ENCODE data around the gene ZNF527.
A peak's percentile ranks its signal among the peaks of the same experiment; 100 is the strongest.
"Not testable (repeated sequence)": the region's sequence is repeated elsewhere in the genome, so short reads cannot be mapped to it uniquely, and the experiment has no call there.

Gene ZNF527

GRCh38 chr19:37406140-37406846 is 35.4 kb downstream of the ZNF527 start:
- not testable (repeated sequence) for H2BK15ac ChIP-seq (replicated peaks; ENCODE audit: low read depth); H3K4me3 ChIP-seq (ENCODE audit: low read length); H2BK120ac ChIP-seq (ENCODE audit: low read depth, low read length); H2AK5ac ChIP-seq (ENCODE audit: low read length); H3K4me1 ChIP-seq (ENCODE audit: control insufficient read depth, low read depth, low read length); H3K56ac ChIP-seq (ENCODE audit: low read length); H3K79me2 ChIP-seq (ENCODE audit: control insufficient read depth, insufficient read depth, low read length); H3K4ac ChIP-seq (ENCODE audit: low read depth, low read length); DNase-seq; H3K27me3 ChIP-seq (ENCODE audit: insufficient read depth, low read length, poor library complexity); H3K79me1 ChIP-seq (ENCODE audit: low read length); H3K4me2 ChIP-seq (ENCODE audit: low read length); H2BK5ac ChIP-seq (ENCODE audit: low read length); H3K9ac ChIP-seq (ENCODE audit: low read length); H4K8ac ChIP-seq (ENCODE audit: low read depth, low read length); H3K23ac ChIP-seq (ENCODE audit: low read length); H4K5ac ChIP-seq (ENCODE audit: low read length); H3K18ac ChIP-seq (ENCODE audit: low read length); H3K27ac ChIP-seq (ENCODE audit: low read depth, low read length); H3K36me3 ChIP-seq (ENCODE audit: control insufficient read depth, insufficient read depth, low read length)
- WGBS (ENCODE audit: extremely low coverage, insufficient coverage, low lambda C conversion rate) = no CpG with 5 or more reads among the region's 6 CpGs

- Histone ChIP-seq H3K79me2 (ENCODE audit: control insufficient read depth, insufficient read depth, low read length) (no peaks in the 10 kb centered on the region), H3K27ac (ENCODE audit: low read depth, low read length) (no peak overlapping the region), H3K4me3 (ENCODE audit: low read length) (peak overlapping the region; percentile 23), H2BK15ac (replicated peaks; ENCODE audit: low read depth) (no peak overlapping the region), H3K4ac (ENCODE audit: low read depth, low read length) (no peak overlapping the region), H3K56ac (ENCODE audit: low read length) (no peak overlapping the region), H4K5ac (ENCODE audit: low read length) (no peak overlapping the region), H3K9ac (ENCODE audit: low read length) (no peak overlapping the region), H4K8ac (ENCODE audit: low read depth, low read length) (no peak overlapping the region), H3K18ac (ENCODE audit: low read length) (no peak overlapping the region), H2BK5ac (ENCODE audit: low read length) (no peak overlapping the region), H3K4me1 (ENCODE audit: control insufficient read depth, low read depth, low read length) (no peaks in the 10 kb centered on the region), H2AK5ac (ENCODE audit: low read length) (no peak overlapping the region), H3K36me3 (ENCODE audit: control insufficient read depth, insufficient read depth, low read length) (no peaks in the 10 kb centered on the region), H3K4me2 (ENCODE audit: low read length) (no peak overlapping the region), H3K23ac (ENCODE audit: low read length) (no peak overlapping the region), H2BK120ac (ENCODE audit: low read depth, low read length) (no peak overlapping the region), H3K79me1 (ENCODE audit: low read length) (no peaks in the 10 kb centered on the region), H3K27me3 (ENCODE audit: insufficient read depth, low read length, poor library complexity) (no peaks in the 10 kb centered on the region)
- DNase-seq = no peak
- WGBS (ENCODE audit: extremely low coverage, insufficient coverage, low lambda C conversion rate) = no CpG with 5 or more reads among the region's 2 CpGs
Measured at GRCh38 chr19:37412700-37413099, 41.8 kb downstream of the ZNF527 start.

- Histone ChIP-seq H4K5ac (ENCODE audit: low read length) (no peak overlapping the region), H3K9ac (ENCODE audit: low read length) (no peak overlapping the region), H3K4me3 (ENCODE audit: low read length) (no peak overlapping the region), H2BK5ac (ENCODE audit: low read length) (no peak overlapping the region), H2AK5ac (ENCODE audit: low read length) (no peak overlapping the region), H3K36me3 (ENCODE audit: control insufficient read depth, insufficient read depth, low read length) (no peaks in the 10 kb centered on the region), H3K18ac (ENCODE audit: low read length) (no peak overlapping the region), H2BK15ac (replicated peaks; ENCODE audit: low read depth) (no peak overlapping the region), H3K4me1 (ENCODE audit: control insufficient read depth, low read depth, low read length) (no peaks in the 10 kb centered on the region), H2BK120ac (ENCODE audit: low read depth, low read length) (no peak overlapping the region), H3K4me2 (ENCODE audit: low read length) (no peak overlapping the region), H4K8ac (ENCODE audit: low read depth, low read length) (no peak overlapping the region), H3K79me2 (ENCODE audit: control insufficient read depth, insufficient read depth, low read length) (no peaks in the 10 kb centered on the region), H3K56ac (ENCODE audit: low read length) (no peak overlapping the region), H3K23ac (ENCODE audit: low read length) (no peak overlapping the region), H3K4ac (ENCODE audit: low read depth, low read length) (no peak overlapping the region), H3K27ac (ENCODE audit: low read depth, low read length) (no peak overlapping the region), H3K79me1 (ENCODE audit: low read length) (no peaks in the 10 kb centered on the region), H3K27me3 (ENCODE audit: insufficient read depth, low read length, poor library complexity) (no peaks in the 10 kb centered on the region)
- WGBS (ENCODE audit: extremely low coverage, insufficient coverage, low lambda C conversion rate) = no CpG with 5 or more reads among the region's 1 CpG
- DNase-seq = peak; percentile 19
Measured at GRCh38 chr19:37413313-37414084, 42.6 kb downstream of the ZNF527 start.

Measured in mesendoderm (in vitro differentiated cells).